Measurements from ENCODE around the gene HPSE2.

Gene HPSE2

GRCh38 chr10:98463976-98464754 is 771.5 kb downstream of the HPSE2 start:
- DNase-seq (ENCODE audit: low read depth): peak; percentile 15

- DNase-seq (ENCODE audit: low read depth): no peak
These were observed 772.6 kb downstream of the HPSE2 start for GRCh38 chr10:98463016-98463415.

GRCh38 chr10:98461500-98461842 is 774.2 kb downstream of the HPSE2 start:
- DNase-seq (ENCODE audit: low read depth): no peak

- peak; percentile 96 for DNase-seq (ENCODE audit: low read depth)
These were observed 774.7 kb downstream of the HPSE2 start for GRCh38 chr10:98460837-98461499.

- DNase-seq (ENCODE audit: low read depth): no peak
These were observed 776.6 kb downstream of the HPSE2 start for GRCh38 chr10:98458809-98459784.

- DNase-seq (ENCODE audit: low read depth): no peak
These were observed 777.9 kb downstream of the HPSE2 start for GRCh38 chr10:98457721-98458120.

- DNase-seq (ENCODE audit: low read depth): no peak
These were observed 778.8 kb downstream of the HPSE2 start for GRCh38 chr10:98456686-98457482.

- no peak for DNase-seq (ENCODE audit: low read depth)
These were observed 779.5 kb downstream of the HPSE2 start for GRCh38 chr10:98456043-98456570.

- DNase-seq (ENCODE audit: low read depth): no peak
These were observed 781.9 kb downstream of the HPSE2 start for GRCh38 chr10:98453729-98454128.

- DNase-seq (ENCODE audit: low read depth): no peak
These were observed 785.0 kb downstream of the HPSE2 start for GRCh38 chr10:98450618-98451017.

- no peak for DNase-seq (ENCODE audit: low read depth)
These were observed 786.4 kb downstream of the HPSE2 start for GRCh38 chr10:98449287-98449686.

- DNase-seq (ENCODE audit: low read depth): peak; percentile 74
These were observed 788.9 kb downstream of the HPSE2 start, which contains the start of gene HPS1 for GRCh38 chr10:98446661-98447221. HPS1 (minus strand) TSS chr10:98446935; CDS start chr10:98443240, 3,695 bp downstream.

GRCh38 chr10:98446151-98446660 is 789.4 kb downstream of the HPSE2 start:
- peak; percentile 52 for DNase-seq (ENCODE audit: low read depth)

- no peak for DNase-seq (ENCODE audit: low read depth)
These were observed 790.3 kb downstream of the HPSE2 start for GRCh38 chr10:98445200-98445812.

GRCh38 chr10:98444314-98445006 is 791.2 kb downstream of the HPSE2 start:
- DNase-seq (ENCODE audit: low read depth): no peak

- DNase-seq (ENCODE audit: low read depth): no peak
These were observed 796.9 kb downstream of the HPSE2 start for GRCh38 chr10:98438715-98439114.

GRCh38 chr10:98436704-98437103 is 798.9 kb downstream of the HPSE2 start:
- no peak for DNase-seq (ENCODE audit: low read depth)

GRCh38 chr10:98435178-98435577 is 800.5 kb downstream of the HPSE2 start:
- no peak for DNase-seq (ENCODE audit: low read depth)

- DNase-seq (ENCODE audit: low read depth): peak; percentile 62
These were observed 801.5 kb downstream of the HPSE2 start for GRCh38 chr10:98433881-98434732.

All from EH (cell line).